ENCODE results near the gene TRAK1. TPM values are rescaled to one million over a fixed set of nuclear protein-coding genes. Genes with fewer than 3 reads are reported as not detected.

TRAK1 gene
- total RNA-seq, 4 donors from 2014 or later, result 14.3 to 37.5 (median 21.4) TPM

DNA sequence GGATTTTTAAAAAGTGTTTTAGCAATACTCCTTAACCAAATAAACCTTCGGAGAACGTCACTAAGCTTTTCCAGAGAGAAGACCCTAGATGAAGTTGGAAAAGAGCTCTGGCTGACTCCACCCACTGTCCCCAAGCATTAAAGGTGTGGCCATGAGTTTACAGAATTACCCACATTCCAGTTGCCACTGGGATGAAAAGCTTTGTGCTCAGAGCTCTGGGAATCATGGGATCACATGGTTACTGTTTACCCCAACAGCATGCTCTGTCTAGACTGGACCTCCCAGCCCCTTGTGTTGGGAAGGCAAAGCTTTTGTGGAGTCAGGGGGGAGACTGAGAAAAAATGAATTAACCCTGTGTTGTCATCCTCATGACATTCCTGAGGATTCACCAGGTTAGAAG is 119.6 kb downstream of the TRAK1 start:
- Histone ChIP-seq H3K36me3 (no peaks in the 10 kb centered on the region), H3K27ac (no peak overlapping the region), H3K4me1 (no peaks in the 10 kb centered on the region), H3K9me3 (no peaks in the 10 kb centered on the region), H3K27me3 (no peaks in the 10 kb centered on the region), H3K4me3 (no peak overlapping the region)
- intact Hi-C loops (cut with DNase I; ENCODE audit: low total_unique reads), result no loop called here
- TF ChIP-seq POLR2A (IDR thresholded peaks at IDR 0.05) (no peak), CTCF (IDR thresholded peaks at IDR 0.05) (no peak)
- DNase-seq, result no peak

DNA sequence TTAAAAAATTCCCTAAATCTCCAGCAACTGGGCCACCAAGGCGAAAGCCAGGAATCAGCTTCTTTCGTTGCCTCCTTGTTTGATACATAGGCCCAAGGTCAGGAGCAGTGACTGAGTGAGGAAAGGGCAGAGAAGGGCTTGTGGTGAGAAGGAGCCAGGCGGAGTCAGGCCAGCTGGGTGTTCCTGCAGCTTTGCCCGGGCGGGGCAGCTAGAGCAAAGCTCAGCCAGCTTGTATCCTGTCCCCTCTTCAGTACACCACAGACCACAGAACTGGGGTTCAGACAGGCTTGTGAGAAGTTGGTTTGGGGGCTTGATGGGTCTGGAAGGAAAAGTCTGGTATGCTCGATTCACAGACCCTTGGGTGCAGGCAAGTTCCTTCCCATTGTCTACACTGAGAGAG is 122.3 kb downstream of the TRAK1 start:
- DNase-seq, result no peak
- no peak overlapping the region for H3K27ac ChIP-seq
- intact Hi-C loops (cut with DNase I; ENCODE audit: low total_unique reads), result no loop called here
- no peak for TF ChIP-seq POLR2A (IDR thresholded peaks at IDR 0.05)
- TF ChIP-seq CTCF (IDR thresholded peaks at IDR 0.05), result no peak
- H3K4me3 ChIP-seq, result no peak overlapping the region
- H3K36me3 ChIP-seq, result no peaks in the 10 kb centered on the region
- no peaks in the 10 kb centered on the region for H3K27me3 ChIP-seq
- no peaks in the 10 kb centered on the region for H3K4me1 ChIP-seq
- H3K9me3 ChIP-seq, result no peaks in the 10 kb centered on the region

GRCh38 chr3:42214064-42214463 is 122.9 kb downstream of the TRAK1 start:
- Histone ChIP-seq H3K4me3 (no peak overlapping the region), H3K27ac (no peak overlapping the region), H3K9me3 (no peaks in the 10 kb centered on the region), H3K36me3 (no peaks in the 10 kb centered on the region), H3K4me1 (no peaks in the 10 kb centered on the region), H3K27me3 (no peaks in the 10 kb centered on the region)
- DNase-seq, result no peak
- intact Hi-C loops (cut with DNase I; ENCODE audit: low total_unique reads), result no loop called here
- TF ChIP-seq POLR2A (IDR thresholded peaks at IDR 0.05) (no peak), CTCF (IDR thresholded peaks at IDR 0.05) (no peak)

DNA sequence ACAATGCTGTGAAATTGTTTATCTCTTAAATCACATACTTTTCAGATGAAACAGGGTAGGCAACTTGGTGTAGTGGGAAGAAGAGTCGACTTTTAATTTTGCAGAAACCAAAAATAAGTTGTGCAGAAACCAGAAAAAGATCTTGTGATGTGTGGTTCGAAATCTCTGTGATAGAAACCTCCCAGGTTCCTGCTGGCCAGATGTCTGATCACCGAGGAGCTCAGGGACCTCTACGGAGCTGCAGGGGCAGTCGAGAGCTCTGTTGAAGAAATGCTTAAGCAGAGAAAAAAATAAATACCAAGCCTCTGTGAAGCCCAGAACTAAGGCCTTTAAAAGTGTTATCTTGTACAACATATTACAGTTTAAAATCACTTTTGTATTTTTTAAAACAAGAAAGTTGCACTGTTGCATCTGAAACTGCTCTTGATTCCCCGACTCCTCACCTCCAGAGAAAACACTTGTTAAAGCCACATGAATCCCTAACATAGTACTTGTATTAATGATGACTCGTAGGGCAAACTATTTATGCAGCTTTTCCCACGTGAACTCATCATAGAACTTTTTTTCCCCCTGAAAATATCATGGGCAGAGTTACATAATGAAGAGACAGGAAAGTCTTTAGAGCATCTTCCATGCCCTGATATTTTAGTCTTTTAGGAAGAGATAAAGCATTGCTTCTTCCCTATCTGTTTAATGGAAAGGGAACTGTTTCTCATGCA is 123.6 kb downstream of the TRAK1 start:
- Histone ChIP-seq H3K4me3 (no peak overlapping the region), H3K4me1 (no peaks in the 10 kb centered on the region), H3K27ac (no peak overlapping the region), H3K27me3 (no peaks in the 10 kb centered on the region), H3K36me3 (no peaks in the 10 kb centered on the region), H3K9me3 (no peaks in the 10 kb centered on the region)
- TF ChIP-seq CTCF (IDR thresholded peaks at IDR 0.05), result no peak
- TF ChIP-seq POLR2A (IDR thresholded peaks at IDR 0.05), result no peak
- DNase-seq, result no peak
- intact Hi-C loops (cut with DNase I; ENCODE audit: low total_unique reads), result no loop called here

GRCh38 chr3:42216302-42216701 is 125.1 kb downstream of the TRAK1 start:
- H3K4me1 ChIP-seq, result no peaks in the 10 kb centered on the region
- no peak for DNase-seq
- H3K27ac ChIP-seq, result no peak overlapping the region
- TF ChIP-seq CTCF (IDR thresholded peaks at IDR 0.05) (no peak), POLR2A (IDR thresholded peaks at IDR 0.05) (no peak)
- no peaks in the 10 kb centered on the region for H3K27me3 ChIP-seq
- intact Hi-C loops (cut with DNase I; ENCODE audit: low total_unique reads), result no loop called here
- H3K9me3 ChIP-seq, result no peaks in the 10 kb centered on the region
- no peak overlapping the region for H3K4me3 ChIP-seq
- H3K36me3 ChIP-seq, result no peaks in the 10 kb centered on the region
